Muscle of leg (tissue), 11 donors: ENCODE results near the gene MVK. TPM values are rescaled to one million over a fixed set of nuclear protein-coding genes. Genes with fewer than 3 reads are reported as not detected.

Experiments used
- DNase-seq: peaks from one replicate; pipeline ENCODE4 v3.0.0; 2013
- H3K27ac ChIP-seq: one replicate; pipeline ENCODE4 v1.5.1; 2013; ENCODE audit warnings: mild to moderate bottlenecking, low read length, control low read depth
- H3K27me3 ChIP-seq: one replicate; pipeline ENCODE4 v1.6.1; 2013; ENCODE audit warnings: low read length; ENCODE audit not compliant: control insufficient read depth, insufficient read depth
- H3K36me3 ChIP-seq: one replicate; pipeline ENCODE4 v1.6.1; 2013; ENCODE audit warnings: low read length; ENCODE audit not compliant: control insufficient read depth, insufficient read depth
- H3K4me1 ChIP-seq: one replicate; pipeline ENCODE4 v1.6.1; 2013; ENCODE audit warnings: low read length; ENCODE audit not compliant: control insufficient read depth, insufficient read depth
- H3K4me3 ChIP-seq: one replicate; pipeline ENCODE4 v1.5.1; 2013; ENCODE audit warnings: low read length, control low read depth
- H3K9me3 ChIP-seq: replicated peaks from 2 replicates; pipeline ENCODE4 v1.6.1; 2013; ENCODE audit warnings: low read depth, low read length; ENCODE audit not compliant: control insufficient read depth
- WGBS: methylation state at CpG from one replicate; pipeline ENCODE4 v1.1.5; 2013; ENCODE audit warnings: missing lambda C conversion rate; ENCODE audit not compliant: insufficient coverage; 5-methylcytosine and 5-hydroxymethylcytosine counted together
- polyA plus RNA-seq, 8 donors: library from polyadenylated mRNA; unstranded; fragments of 120-200 nt; gene quantifications; one replicate each; pipeline versions ENCODE4 v1.2.1 to v1.2.3, GENCODE V29; 2013; ENCODE audit warnings: inconsistent platforms in 1 of 8, low replicate concordance in 1 of 8; ENCODE audit not compliant: insufficient read length in 8 of 8, insufficient read depth in 1 of 8
- total RNA-seq: library from RNA; stranded (reverse); fragments of 120-200 nt; gene quantifications from one replicate; pipeline ENCODE4 v1.2.4, GENCODE V29; 2013

The MVK gene
- total and polyA plus RNA-seq, 9 donors, result 12.6 to 18.4 (median 16.5) TPM

DNA sequence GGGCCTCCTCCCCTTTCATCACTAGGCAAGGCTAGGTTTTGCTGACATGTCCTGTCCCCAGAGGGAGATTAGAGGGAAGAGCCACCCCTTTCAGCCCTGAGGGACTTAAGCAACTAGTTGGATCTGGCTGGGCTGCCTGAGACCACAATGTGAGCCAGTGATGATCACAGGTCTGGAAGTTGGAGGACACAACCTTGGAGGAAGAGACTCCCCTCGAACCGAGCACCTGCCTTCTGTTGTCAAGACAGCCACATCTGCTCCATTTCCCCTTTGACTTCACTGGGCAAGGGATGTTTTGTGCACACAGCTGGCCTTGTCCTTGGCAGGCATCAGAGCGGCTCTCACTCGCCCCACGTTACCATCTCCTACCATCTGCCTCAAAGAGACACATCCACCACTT, 31.4 kb downstream of the MVK start:
- no peak overlapping the region for H3K27ac ChIP-seq
- peaks cover 7% of the 10 kb centered on the region for H3K27me3 ChIP-seq
- no peaks in the 10 kb centered on the region for H3K36me3 ChIP-seq
- H3K9me3 ChIP-seq, result no peaks in the 10 kb centered on the region
- WGBS, result 80% methylated on average over 2 of the region's 5 CpGs
- H3K4me3 ChIP-seq, result no peak overlapping the region
- H3K4me1 ChIP-seq, result peaks cover 41% of the 10 kb centered on the region
- DNase-seq, result peak; percentile 55

- H3K27ac ChIP-seq, result peak overlapping the region; percentile 81
- no peaks in the 10 kb centered on the region for H3K9me3 ChIP-seq
- H3K4me1 ChIP-seq, result peaks cover 41% of the 10 kb centered on the region
- no peak overlapping the region for H3K4me3 ChIP-seq
- no peak for DNase-seq
- H3K27me3 ChIP-seq, result peaks cover 12% of the 10 kb centered on the region
- no peaks in the 10 kb centered on the region for H3K36me3 ChIP-seq
- WGBS, result 88% methylated on average over 5 of the region's 13 CpGs
These were observed 32.1 kb downstream of the MVK start for GRCh38 chr12:109605599-109606228.

- H3K36me3 ChIP-seq, result no peaks in the 10 kb centered on the region
- H3K4me1 ChIP-seq, result peaks cover 41% of the 10 kb centered on the region
- no peaks in the 10 kb centered on the region for H3K9me3 ChIP-seq
- peak overlapping the region; percentile 81 for H3K27ac ChIP-seq
- H3K27me3 ChIP-seq, result peaks cover 16% of the 10 kb centered on the region
- peak; percentile 76 for DNase-seq
- no peak overlapping the region for H3K4me3 ChIP-seq
- WGBS, result 14% methylated on average over 24 of the region's 30 CpGs
These were observed 32.9 kb downstream of the MVK start for GRCh38 chr12:109606320-109607028.

DNA sequence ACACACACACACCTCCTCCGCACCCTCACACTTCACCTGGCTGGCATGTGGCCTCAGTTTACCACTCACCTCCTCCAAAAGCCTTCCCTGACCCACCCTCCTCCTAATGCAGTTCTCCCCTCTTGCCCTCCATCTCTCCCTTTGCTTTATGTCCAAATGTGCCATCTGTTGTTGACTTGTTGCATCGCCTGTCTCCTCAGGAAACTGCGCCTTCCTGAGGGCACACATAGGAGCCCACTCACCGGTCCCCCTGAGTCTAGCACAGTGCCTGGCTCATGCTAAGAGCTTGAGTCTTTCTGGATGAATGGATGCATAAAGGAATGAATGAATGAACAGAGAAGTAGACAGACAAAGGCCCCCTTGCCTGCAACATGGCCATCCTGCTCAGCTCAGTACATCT, 34.0 kb downstream of the MVK start:
- DNase-seq, result no peak
- Histone ChIP-seq H3K27ac (no peak overlapping the region), H3K4me1 (peaks cover 41% of the 10 kb centered on the region), H3K36me3 (no peaks in the 10 kb centered on the region), H3K27me3 (peaks cover 25% of the 10 kb centered on the region), H3K4me3 (no peak overlapping the region), H3K9me3 (no peaks in the 10 kb centered on the region)
- WGBS, result 88% methylated on average over 4 of the region's 4 CpGs

GRCh38 chr12:109608270-109608669, 34.7 kb downstream of the MVK start:
- H3K4me1 ChIP-seq, result peaks cover 41% of the 10 kb centered on the region
- no peaks in the 10 kb centered on the region for H3K9me3 ChIP-seq
- H3K36me3 ChIP-seq, result no peaks in the 10 kb centered on the region
- no peak overlapping the region for H3K27ac ChIP-seq
- H3K4me3 ChIP-seq, result no peak overlapping the region
- peaks cover 31% of the 10 kb centered on the region for H3K27me3 ChIP-seq
- no peak for DNase-seq
- 100% methylated on average over 1 of the region's 4 CpGs for WGBS

DNA sequence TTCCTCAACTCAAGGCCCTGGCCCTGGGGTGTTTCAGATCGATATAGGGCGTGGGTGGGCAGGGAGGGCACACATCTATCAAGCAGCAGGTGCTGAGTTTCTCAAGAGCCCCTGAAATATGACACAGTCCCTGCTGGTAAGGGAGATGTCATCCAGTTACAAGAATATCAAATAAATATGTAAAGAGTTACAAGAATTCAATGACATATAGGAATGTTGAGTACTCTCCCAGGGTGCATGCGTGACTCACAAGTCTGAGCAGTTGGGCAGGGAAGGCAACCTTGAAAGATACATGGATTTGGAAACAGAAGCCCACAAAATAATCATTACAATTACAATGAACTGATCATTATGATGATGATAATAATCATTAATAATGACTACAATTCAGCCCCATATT, 35.2 kb downstream of the MVK start:
- no peaks in the 10 kb centered on the region for H3K9me3 ChIP-seq
- peaks cover 36% of the 10 kb centered on the region for H3K27me3 ChIP-seq
- H3K27ac ChIP-seq, result no peak overlapping the region
- no peaks in the 10 kb centered on the region for H3K36me3 ChIP-seq
- H3K4me1 ChIP-seq, result peaks cover 41% of the 10 kb centered on the region
- WGBS, result no CpG with 5 or more reads among the region's 3 CpGs
- H3K4me3 ChIP-seq, result no peak overlapping the region
- no peak for DNase-seq

DNA sequence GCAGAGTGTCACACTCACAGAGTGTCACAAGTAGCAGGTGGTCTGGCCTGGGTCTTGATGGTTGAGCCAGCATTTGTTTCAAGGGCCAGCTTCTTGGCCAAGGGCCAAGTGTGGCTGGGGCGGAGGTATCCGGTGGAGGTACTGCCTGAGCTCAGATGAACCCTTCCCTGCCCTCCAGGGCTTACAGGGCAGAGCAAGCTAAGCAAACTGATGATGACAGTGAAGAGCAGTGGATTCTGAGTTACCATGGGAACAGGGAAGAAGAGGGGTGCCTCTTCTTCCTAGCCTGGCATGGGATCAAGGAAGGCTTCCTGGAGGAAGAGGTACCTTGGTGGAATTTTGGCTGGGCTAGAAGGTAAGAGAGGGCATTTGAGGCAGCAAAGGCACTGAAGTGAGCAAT, 35.7 kb downstream of the MVK start:
- H3K27me3 ChIP-seq, result peaks cover 36% of the 10 kb centered on the region
- H3K27ac ChIP-seq, result no peak overlapping the region
- peak; percentile 35 for DNase-seq
- H3K4me3 ChIP-seq, result no peak overlapping the region
- no peaks in the 10 kb centered on the region for H3K9me3 ChIP-seq
- peaks cover 38% of the 10 kb centered on the region for H3K4me1 ChIP-seq
- WGBS, result 92% methylated on average over 2 of the region's 2 CpGs
- no peaks in the 10 kb centered on the region for H3K36me3 ChIP-seq

DNA sequence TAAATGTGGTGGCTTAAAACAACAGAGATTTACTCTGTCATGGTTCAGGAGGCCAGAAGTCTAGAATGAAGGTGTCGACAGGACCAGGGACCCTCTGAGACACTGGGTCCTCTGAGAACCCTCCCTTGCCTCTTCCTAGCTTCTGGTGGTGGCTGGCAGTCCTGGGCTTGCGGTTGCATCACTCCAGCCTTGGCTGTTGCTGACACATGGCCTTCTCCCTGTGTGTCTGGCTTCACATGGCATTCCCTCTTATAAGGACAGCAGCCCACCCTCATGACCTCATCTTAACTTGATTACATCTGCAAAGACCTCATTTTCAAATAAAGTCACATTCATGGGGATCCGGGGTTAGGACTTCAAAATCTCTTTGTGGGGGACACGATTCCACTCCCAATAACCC, 36.9 kb downstream of the MVK start:
- 84% methylated on average over 2 of the region's 4 CpGs for WGBS
- H3K4me3 ChIP-seq, result no peak overlapping the region
- no peak for DNase-seq
- H3K27ac ChIP-seq, result no peak overlapping the region
- peaks cover 29% of the 10 kb centered on the region for H3K4me1 ChIP-seq
- H3K9me3 ChIP-seq, result no peaks in the 10 kb centered on the region
- H3K27me3 ChIP-seq, result peaks cover 44% of the 10 kb centered on the region
- H3K36me3 ChIP-seq, result no peaks in the 10 kb centered on the region

DNA sequence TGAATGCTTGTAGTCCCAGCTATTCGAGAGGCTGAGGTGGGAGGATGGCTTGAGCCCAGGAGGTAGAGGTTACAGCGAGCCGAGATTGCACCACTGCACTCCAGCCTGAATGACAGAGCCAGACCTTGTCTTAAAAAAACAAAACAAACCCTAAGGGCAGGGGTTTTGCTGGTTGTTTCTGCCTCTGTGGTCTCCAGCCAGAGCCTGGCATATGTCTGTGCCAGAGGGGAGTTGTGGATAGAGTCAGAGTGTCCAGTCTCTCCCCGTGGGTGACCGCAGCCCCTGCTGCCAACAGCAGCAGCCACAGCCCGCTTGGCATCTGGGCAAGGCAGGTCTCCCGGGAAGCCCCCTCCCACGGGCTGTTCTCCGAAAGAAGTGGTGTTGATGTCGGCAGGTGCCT, 37.6 kb downstream of the MVK start:
- no peak for DNase-seq
- Histone ChIP-seq H3K9me3 (no peaks in the 10 kb centered on the region), H3K36me3 (no peaks in the 10 kb centered on the region), H3K27me3 (peaks cover 51% of the 10 kb centered on the region), H3K4me3 (no peak overlapping the region), H3K4me1 (peaks cover 22% of the 10 kb centered on the region), H3K27ac (no peak overlapping the region)
- 46% methylated on average over 4 of the region's 10 CpGs for WGBS

GRCh38 chr12:109612003-109612402, 38.4 kb downstream of the MVK start:
- peaks cover 55% of the 10 kb centered on the region for H3K27me3 ChIP-seq
- peaks cover 15% of the 10 kb centered on the region for H3K4me1 ChIP-seq
- H3K9me3 ChIP-seq, result no peaks in the 10 kb centered on the region
- WGBS, result 89% methylated on average over 1 of the region's 3 CpGs
- DNase-seq, result no peak
- no peak overlapping the region for H3K27ac ChIP-seq
- no peak overlapping the region for H3K4me3 ChIP-seq
- no peaks in the 10 kb centered on the region for H3K36me3 ChIP-seq
